H9 (cell line): Measurements from ENCODE around the gene ARID5A. TPM values are rescaled to one million over a fixed set of nuclear protein-coding genes. Genes with fewer than 3 reads are reported as not detected.

Experiments
- DNase-seq: peaks from one replicate; pipeline ENCODE4 v3.0.0-alpha.2; 2017
- H2AFZ ChIP-seq: one replicate; pipeline ENCODE4 v1.6.1; 2013; ENCODE audit warnings: mild to moderate bottlenecking, low read length, control low read depth, moderate library complexity
- H2AK5ac ChIP-seq: 2 replicates; pipeline ENCODE4 v1.6.1; 2013; ENCODE audit warnings: low read length, control low read depth, mixed read lengths; ENCODE audit not compliant: insufficient read length
- H2BK120ac ChIP-seq: one replicate; pipeline ENCODE4 v1.6.1; 2013; ENCODE audit warnings: low read depth, mild to moderate bottlenecking, low read length, control low read depth, inconsistent platforms; ENCODE audit not compliant: poor library complexity, severe bottlenecking
- H2BK12ac ChIP-seq: 2 replicates; pipeline ENCODE4 v1.6.1; 2013; ENCODE audit warnings: low read length, control low read depth, mixed read lengths, low read depth; ENCODE audit not compliant: insufficient read length
- H2BK15ac ChIP-seq: 2 replicates; pipeline ENCODE4 v1.6.1; 2013; ENCODE audit warnings: low read depth, low read length, control low read depth
- H2BK20ac ChIP-seq: one replicate; pipeline ENCODE4 v1.6.1; 2013; ENCODE audit warnings: low read depth, mild to moderate bottlenecking, low read length, control low read depth, inconsistent platforms; ENCODE audit not compliant: poor library complexity, severe bottlenecking
- H2BK5ac ChIP-seq: 2 replicates; pipeline ENCODE4 v1.6.1; 2013; ENCODE audit warnings: low read length, control low read depth, mixed read lengths; ENCODE audit not compliant: insufficient read length
- H3K14ac ChIP-seq: 2 replicates; pipeline ENCODE4 v1.6.1; 2013; ENCODE audit warnings: low read length, control low read depth; ENCODE audit not compliant: insufficient read depth
- H3K18ac ChIP-seq: 2 replicates; pipeline ENCODE4 v1.6.1; 2013; ENCODE audit warnings: low read depth, mild to moderate bottlenecking, mixed read lengths, low read length, control low read depth; ENCODE audit not compliant: insufficient read length
- H3K23ac ChIP-seq: 2 replicates; pipeline ENCODE4 v1.6.1; 2013; ENCODE audit warnings: low read length, control low read depth, mixed read lengths, low read depth; ENCODE audit not compliant: insufficient read length
- H3K23me2 ChIP-seq: 2 replicates; pipeline ENCODE4 v1.6.1; 2013; ENCODE audit warnings: low read depth, mild to moderate bottlenecking, mixed read lengths, low read length, control low read depth; ENCODE audit not compliant: insufficient read length, poor library complexity, severe bottlenecking
- H3K27ac ChIP-seq: 2 replicates; pipeline ENCODE4 v1.5.1; 2013; ENCODE audit warnings: low read length, control low read depth, mixed read lengths, low read depth; ENCODE audit not compliant: insufficient read length
- H3K27me3 ChIP-seq: 2 replicates; pipeline ENCODE4 v1.6.1; 2013; ENCODE audit warnings: low read length, control low read depth, inconsistent platforms; ENCODE audit not compliant: insufficient read depth
- H3K4ac ChIP-seq: 2 replicates; pipeline ENCODE4 v1.6.1; 2013; ENCODE audit warnings: low read depth, mild to moderate bottlenecking, control low read depth, inconsistent platforms, low read length, moderate library complexity
- H3K4me1 ChIP-seq: 2 replicates; pipeline ENCODE4 v1.6.1; 2013; ENCODE audit warnings: low read length, control low read depth, inconsistent platforms; ENCODE audit not compliant: insufficient read depth
- H3K4me2 ChIP-seq: 2 replicates; pipeline ENCODE4 v1.6.1; 2013; ENCODE audit warnings: low read length, control low read depth, mixed read lengths; ENCODE audit not compliant: insufficient read length, insufficient read depth
- H3K56ac ChIP-seq: 2 replicates; pipeline ENCODE4 v1.6.1; 2013; ENCODE audit warnings: low read depth, mild to moderate bottlenecking, mixed read lengths, low read length, control low read depth; ENCODE audit not compliant: insufficient read length
- H3K79me1 ChIP-seq: 2 replicates; pipeline ENCODE4 v1.6.1; 2013; ENCODE audit warnings: low read depth, mild to moderate bottlenecking, moderate library complexity, low read length, control low read depth, inconsistent platforms; ENCODE audit not compliant: insufficient read depth, poor library complexity, severe bottlenecking
- H3K79me2 ChIP-seq: 2 replicates; pipeline ENCODE4 v1.6.1; 2013; ENCODE audit warnings: low read length, control low read depth, inconsistent platforms; ENCODE audit not compliant: insufficient read depth
- H3K9ac ChIP-seq: 2 replicates; pipeline ENCODE4 v1.6.1; 2013; ENCODE audit warnings: low read length, control low read depth, mixed read lengths; ENCODE audit not compliant: insufficient read length; ENCODE audit errors: extremely low read depth
- H3K9me3 ChIP-seq: one replicate; pipeline ENCODE4 v1.6.1; 2013; ENCODE audit warnings: low read depth, low read length, inconsistent platforms; ENCODE audit not compliant: control insufficient read depth
- H3T11ph ChIP-seq: one replicate; pipeline ENCODE4 v1.6.1; 2013; ENCODE audit warnings: mild to moderate bottlenecking, low read length, control low read depth, inconsistent platforms
- H4K20me1 ChIP-seq: one replicate; pipeline ENCODE4 v1.6.1; 2013; ENCODE audit not compliant: control insufficient read depth, insufficient read length, insufficient read depth
- H4K5ac ChIP-seq: 2 replicates; pipeline ENCODE4 v1.6.1; 2013; ENCODE audit warnings: low read depth, mild to moderate bottlenecking, mixed read lengths, low read length, control low read depth; ENCODE audit not compliant: insufficient read length
- H4K8ac ChIP-seq: replicated peaks from 2 replicates; pipeline ENCODE4 v1.6.1; 2013; ENCODE audit warnings: low read length, control low read depth, mixed read lengths, low read depth; ENCODE audit not compliant: insufficient read length
- H4K91ac ChIP-seq: 2 replicates; pipeline ENCODE4 v1.6.1; 2013; ENCODE audit warnings: low read depth, mild to moderate bottlenecking, moderate library complexity, mixed read lengths, low read length, control low read depth; ENCODE audit not compliant: insufficient read length
- H3K27ac Mint-ChIP-seq, 3 experiments: 2 replicates in 2 of 3; 3 replicates in 1 of 3; pipeline ENCODE4 v1.8.0; 2020 to 2021; ENCODE audit warnings: mixed read lengths in 3 of 3, mild to moderate bottlenecking in 1 of 3, moderate library complexity in 1 of 3
- H3K27me3 Mint-ChIP-seq: 2 replicates; pipeline ENCODE4 v1.8.0; 2021; ENCODE audit warnings: low read depth, mild to moderate bottlenecking, moderate library complexity, mixed read lengths
- H3K36me3 Mint-ChIP-seq, 3 experiments: 2 replicates in 2 of 3; 3 replicates in 1 of 3; pipeline ENCODE4 v1.8.0; 2020 to 2021; ENCODE audit warnings: low read depth in 3 of 3, mixed read lengths in 3 of 3; ENCODE audit not compliant: insufficient read depth in 1 of 3
- H3K4me1 Mint-ChIP-seq, 2 experiments: 2 replicates each; pipeline ENCODE4 v1.8.0; 2020; ENCODE audit warnings: mixed read lengths in 2 of 2
- H3K4me3 Mint-ChIP-seq, 2 experiments: 2 replicates in 1 of 2; 3 replicates in 1 of 2; pipeline ENCODE4 v1.8.0; 2020 to 2021; ENCODE audit warnings: mild to moderate bottlenecking in 2 of 2, mixed read lengths in 2 of 2, moderate library complexity in 1 of 2
- H3K9me3 Mint-ChIP-seq, 2 experiments: 2 replicates in 1 of 2; 3 replicates in 1 of 2; pipeline ENCODE4 v1.8.0; 2020; ENCODE audit warnings: mild to moderate bottlenecking in 2 of 2, mixed read lengths in 2 of 2, moderate library complexity in 1 of 2
- CTCF ChIP-seq: fragments of 200-600 bp; sonication (generic); conservative IDR thresholded peaks from 3 replicates; pipeline ENCODE4 v1.8.0; 2021; ENCODE audit warnings: antibody characterized with exemption, mild to moderate bottlenecking
- WGBS: extraction: QIAGEN DNeasy Blood & Tissue Kit; methylation state at CpG from one replicate; pipeline ENCODE4 v1.1.7; 2013; ENCODE audit warnings: missing lambda C conversion rate, low lambda C conversion rate, mixed read lengths; ENCODE audit not compliant: insufficient read length; ENCODE audit errors: extremely low coverage; 5-methylcytosine and 5-hydroxymethylcytosine counted together
- total RNA-seq: library from RNA; stranded (reverse); gene quantifications from 2 replicates; pipeline ENCODE4 v1.2.1, GENCODE V29; 2021

Gene ARID5A
- total RNA-seq, 1 experiment from 2014 or later: 4.5 TPM

- no peaks in the 10 kb centered on the region for H3K27me3 ChIP-seq
- H3T11ph ChIP-seq: no peak overlapping the region
- H3K18ac ChIP-seq: no peak overlapping the region
- Mint-ChIP-seq H3K9me3 (no peaks in the 10 kb centered on the region), H3K4me3 (no peak overlapping the region), H3K27me3 (no peaks in the 10 kb centered on the region), H3K4me1 (no peaks in the 10 kb centered on the region), H3K27ac (no peak overlapping the region), H3K36me3 (peaks cover 32 to 62% (median 60%) of the 10 kb centered on the region in 3 experiments)
- H2BK15ac ChIP-seq: no peak overlapping the region
- H3K23ac ChIP-seq: no peak overlapping the region
- no peak overlapping the region for H4K91ac ChIP-seq
- H2BK120ac ChIP-seq: no peak overlapping the region
- H3K4me2 ChIP-seq: no peak overlapping the region
- H2BK20ac ChIP-seq: no peak overlapping the region
- no peaks in the 10 kb centered on the region for H3K9me3 ChIP-seq
- no peak overlapping the region for H3K56ac ChIP-seq
- no peak overlapping the region for H2AFZ ChIP-seq
- no peak overlapping the region for H2BK5ac ChIP-seq
- no peak overlapping the region for H3K4ac ChIP-seq
- H4K20me1 ChIP-seq: peaks cover 2% of the 10 kb centered on the region
- WGBS: no CpG with 5 or more reads among the region's 3 CpGs
- H3K14ac ChIP-seq: no peak overlapping the region
- no peaks in the 10 kb centered on the region for H3K79me1 ChIP-seq
- no peak for DNase-seq
- H3K9ac ChIP-seq: no peak overlapping the region
- H2AK5ac ChIP-seq: no peak overlapping the region
- no peak for TF ChIP-seq CTCF
- H4K8ac ChIP-seq: no peak overlapping the region
- H3K23me2 ChIP-seq: no peaks in the 10 kb centered on the region
- 0 out of 2 replicates have a peak, but pooled peaks cover 1% of the 10 kb centered on the region for H3K79me2 ChIP-seq
- H3K27ac ChIP-seq: no peak overlapping the region
- H4K5ac ChIP-seq: no peak overlapping the region
- no peak overlapping the region for H2BK12ac ChIP-seq
- H3K4me1 ChIP-seq: no peaks in the 10 kb centered on the region
Measured at GRCh38 chr2:96594282-96594681, 57.7 kb downstream of the ARID5A start.
